Measurements from ENCODE around the gene LSM14A. TPM values are rescaled to one million over a fixed set of nuclear protein-coding genes. Genes with fewer than 3 reads are reported as not detected.

Gene LSM14A
- total and polyA plus RNA-seq, 2 of the 8 experiments (the other 6 are each of a cell fraction or from before 2014, with no cell fraction given), result 117 to 195 TPM

GRCh38 chr19:34222386-34222785 lies 50.1 kb downstream of the LSM14A start:
- Histone ChIP-seq H2AK5ac (ENCODE audit: low read depth, low read length) (no peak overlapping the region), H2BK15ac (ENCODE audit: low read length) (no peak overlapping the region), H2BK12ac (ENCODE audit: low read depth, low read length) (no peak overlapping the region), H3K56ac (replicated peaks; ENCODE audit: insufficient read length, low read depth, low read length) (no peak overlapping the region), H3K27me3 (replicated peaks in 1 of 4; ENCODE audit: control insufficient read depth in 3 of 4, extremely low read depth in 1 of 4, insufficient read depth in 3 of 4, low read length in 3 of 4) (no peaks in the 10 kb centered on the region), H4K5ac (ENCODE audit: insufficient read length, low read depth, low read length) (no peak overlapping the region), H4K8ac (ENCODE audit: extremely low read depth, insufficient read depth, low read length) (no peak overlapping the region), H2AFZ (ENCODE audit: low read length) (no peak overlapping the region), H3K9ac (replicated peaks in 1 of 4; ENCODE audit: extremely low read depth in 1 of 4, low read depth in 3 of 4, low read length in 3 of 4) (no peak overlapping the region), H3K4me2 (ENCODE audit: insufficient read depth in 1 of 2, low read depth in 2 of 2, low read length in 2 of 2) (no peak overlapping the region), H3K4me1 (replicated peaks in 1 of 4; ENCODE audit: control insufficient read depth in 3 of 4, insufficient read depth in 4 of 4, low read length in 3 of 4) (peaks cover 8 to 16% (median 13%) of the 10 kb centered on the region in 4 experiments), H3K36me3 (ENCODE audit: control insufficient read depth in 2 of 4, insufficient read depth in 4 of 4, low read length in 3 of 4) (peaks cover 19 to 78% (median 44%) of the 10 kb centered on the region in 4 experiments), H3K79me2 (ENCODE audit: control insufficient read depth in 1 of 2, insufficient read depth in 2 of 2, low read length in 2 of 2) (peaks cover 0 to 3% of the 10 kb centered on the region in 2 experiments; a peak in 2 of 4 replicates), H2BK5ac (ENCODE audit: low read depth, low read length) (no peak overlapping the region), H2BK20ac (ENCODE audit: low read length) (no peak overlapping the region), H3K4me3 (ENCODE audit: extremely low read depth in 1 of 4, insufficient read depth in 2 of 4, low read depth in 3 of 4, low read length in 4 of 4) (no peak overlapping the region), H3K4ac (replicated peaks; ENCODE audit: insufficient read length, low read depth, low read length) (no peak overlapping the region), H3K27ac (ENCODE audit: low read depth, low read length) (no peak overlapping the region), H2BK120ac (replicated peaks; ENCODE audit: low read depth, low read length) (no peak overlapping the region), H4K91ac (replicated peaks; ENCODE audit: insufficient read length, low read length) (no peak overlapping the region), H3K14ac (ENCODE audit: insufficient read length) (no peak overlapping the region), H3K23ac (ENCODE audit: insufficient read length) (no peak overlapping the region), H4K20me1 (replicated peaks in 1 of 2; ENCODE audit: control insufficient read depth in 1 of 2, insufficient read depth in 2 of 2, low read length in 2 of 2) (peaks cover 2 to 5% of the 10 kb centered on the region in 2 experiments), H3K18ac (ENCODE audit: extremely low read depth, low read length) (no peak overlapping the region), H3K9me3 (ENCODE audit: insufficient read depth in 2 of 2, low read depth in 1 of 2, low read length in 1 of 2) (no peaks in the 10 kb centered on the region), H3K79me1 (ENCODE audit: low read depth, low read length) (peaks cover 3% of the 10 kb centered on the region; the same call in 1 of the 2 replicates), H3K23me2 (ENCODE audit: low read depth, low read length) (no peaks in the 10 kb centered on the region)
- 96% methylated on average over 1 of the region's 1 CpG; no CpG with 5 or more reads in 1 of the 2 experiments for WGBS, 2 experiments (ENCODE audit: extremely low coverage in 1 of 2, insufficient coverage in 1 of 2, insufficient read length in 1 of 2, insufficient replicate concordance in 2 of 2, low coverage in 1 of 2, low lambda C conversion rate in 2 of 2, missing lambda C conversion rate in 1 of 2)
- POLR2A ChIA-PET (ENCODE audit: partially characterized antibody), result interaction anchor here (0.5 to 2.4 kb wide), 3 partner anchors 9 to 151 kb away, joined by 4 to 11 read pairs (median 5); no protein-coding TSS in a partner anchor
- CTCF ChIA-PET (ENCODE audit: partially characterized antibody), result interaction anchor here (0.6 to 3.2 kb wide), 10 partner anchors 9 to 271 kb away, joined by 3 to 13 read pairs (median 4); no protein-coding TSS in a partner anchor
- FAIRE-seq (no peak), DNase-seq (ENCODE audit: low read depth in 1 of 2, low spot score in 2 of 2) (no peak)
- TF ChIP-seq HDAC2 (IDR thresholded peaks at IDR 0.05; ENCODE audit: borderline replicate concordance in 1 of 2, low read depth in 2 of 2, low read length in 2 of 2) (no peak), EP300 (IDR thresholded peaks at IDR 0.05; ENCODE audit: borderline replicate concordance in 1 of 2, low read depth in 2 of 2, low read length in 2 of 2) (no peak), SUZ12 (IDR thresholded peaks at IDR 0.05; ENCODE audit: low read length) (no peak), CHD1 (IDR thresholded peaks at IDR 0.05; ENCODE audit: low read depth, low read length) (no peak), HDAC6 (IDR thresholded peaks at IDR 0.05; ENCODE audit: low read depth, low read length) (no peak), CTCF (IDR thresholded peaks at IDR 0.05; ENCODE audit: control extremely low read depth in 1 of 3, insufficient read depth in 1 of 3, low read depth in 1 of 3, low read length in 3 of 3) (no peak), CTBP2 (IDR thresholded peaks at IDR 0.05; ENCODE audit: borderline replicate concordance, insufficient read depth, insufficient read length, low read length) (no peak), ATF3 (IDR thresholded peaks at IDR 0.05; ENCODE audit: insufficient read depth, low read depth, low read length) (no peak), SIX5 (IDR thresholded peaks at IDR 0.05; ENCODE audit: low read depth, low read length) (no peak), JUND (IDR thresholded peaks at IDR 0.05; ENCODE audit: low read length) (no peak)
